ENCODE data around the gene HINFP. TPM values are rescaled to one million over a fixed set of nuclear protein-coding genes. Genes with fewer than 3 reads are reported as not detected.

HINFP gene
- total and polyA plus RNA-seq, 9 of the 15 experiments (the other 6 are each of a cell fraction or from before 2014, with no cell fraction given): 13.8 to 34.1 (median 22.5) TPM

GRCh38 chr11:119101759-119102423, 19.5 kb upstream of the HINFP start, which contains the start of gene DPAGT1 (continued):
- no peak for TF ChIP-seq ELK3 (CRISPR knock-in tag; IDR thresholded peaks at IDR 0.05)
- no peak for TF ChIP-seq LEF1 (IDR thresholded peaks at IDR 0.05)
- TF ChIP-seq ETS2 (tag; IDR thresholded peaks at IDR 0.05; ENCODE audit: borderline replicate concordance, poor library complexity, severe bottlenecking): no peak
- peak; percentile 71 for TF ChIP-seq TAF1 (IDR thresholded peaks at IDR 0.05; ENCODE audit: control insufficient read depth, extremely low read depth, insufficient read depth, low read length, severe bottlenecking)
- no peak; the same call in none of the 2 replicates for TF ChIP-seq ETS1 (conservative IDR thresholded peaks at IDR 0.05; ENCODE audit: control insufficient read depth, low read depth, low read length)
- 0 out of 4 replicates have a peak, but pooled peaks of 1 of the 2 experiments have one; percentile 54 for TF ChIP-seq ZNF318 (IDR thresholded peaks at IDR 0.05; ENCODE audit: borderline replicate concordance in 1 of 2, low read depth in 1 of 2)
- TF ChIP-seq POLR3A (IDR thresholded peaks at IDR 0.05; ENCODE audit: borderline replicate concordance, extremely low read depth, insufficient read depth, insufficient read length): no peak
- no peak for TF ChIP-seq BRD4 (IDR thresholded peaks at IDR 0.05)
- peak in 1 of 2 experiments; percentile 77; a peak in 2 of 4 replicates for TF ChIP-seq RCOR1 (IDR thresholded peaks at IDR 0.05; ENCODE audit: borderline replicate concordance in 1 of 2, low read depth in 2 of 2, low read length in 2 of 2)
